Loucy (cell line): Measurements from ENCODE around the gene VGF.

Experiments used
- H2AFZ ChIP-seq: fragments of 200-600 bp; sonication (generic); 2 replicates; pipeline ENCODE4 v1.6.0; 2016; ENCODE audit warnings: antibody characterized with exemption, mild to moderate bottlenecking, low read length, moderate library complexity
- H3F3A ChIP-seq: fragments of 200-600 bp; 2 replicates; pipeline ENCODE4 v1.6.0; 2016; ENCODE audit warnings: antibody characterized with exemption, low read depth, mild to moderate bottlenecking
- H3K27me3 ChIP-seq: fragments of 200-600 bp; sonication (generic); 2 replicates; pipeline ENCODE4 v1.6.1; 2014; ENCODE audit warnings: low read length, mild to moderate bottlenecking; ENCODE audit not compliant: insufficient read depth, poor library complexity, severe bottlenecking
- H3K36me3 ChIP-seq: fragments of 200-600 bp; sonication (generic); 2 replicates; pipeline ENCODE4 v1.6.1; 2016; ENCODE audit warnings: low read length; ENCODE audit not compliant: insufficient read depth
- H3K4me1 ChIP-seq: fragments of 200-600 bp; sonication (generic); 2 replicates; pipeline ENCODE4 v1.5.1; 2014; ENCODE audit warnings: low read length, mild to moderate bottlenecking; ENCODE audit not compliant: insufficient read depth, poor library complexity, severe bottlenecking
- H3K4me2 ChIP-seq: fragments of 200-600 bp; sonication (generic); 2 replicates; pipeline ENCODE4 v1.6.0; 2014; ENCODE audit warnings: antibody characterized with exemption, low read length, low read depth, mild to moderate bottlenecking; ENCODE audit not compliant: poor library complexity, severe bottlenecking
- H3K4me3 ChIP-seq: fragments of 200-600 bp; sonication (generic); 2 replicates; pipeline ENCODE4 v1.5.1; 2014; ENCODE audit warnings: low read length, mild to moderate bottlenecking, mixed read lengths; ENCODE audit not compliant: poor library complexity, severe bottlenecking
- H3K79me2 ChIP-seq: fragments of 200-600 bp; sonication (generic); 2 replicates; pipeline ENCODE4 v1.6.1; 2014; ENCODE audit warnings: low read length; ENCODE audit not compliant: insufficient read depth
- H3K9ac ChIP-seq: fragments of 200-600 bp; sonication (generic); 2 replicates; pipeline ENCODE4 v1.6.0; 2014; ENCODE audit warnings: mild to moderate bottlenecking, low read depth, low read length, moderate library complexity; ENCODE audit not compliant: poor library complexity, severe bottlenecking
- H3K9me2 ChIP-seq: fragments of 200-600 bp; sonication (generic); replicated peaks from 2 replicates; pipeline ENCODE4 v1.6.1; 2016; ENCODE audit warnings: low read depth, low read length, mixed read lengths
- H3K9me3 ChIP-seq: fragments of 200-600 bp; sonication (generic); 2 replicates; pipeline ENCODE4 v1.6.1; 2014; ENCODE audit warnings: mild to moderate bottlenecking, antibody characterized with exemption, low read length, low read depth; ENCODE audit not compliant: insufficient read depth
- H4K20me1 ChIP-seq: fragments of 200-600 bp; sonication (generic); 2 replicates; pipeline ENCODE4 v1.6.0; 2014; ENCODE audit warnings: antibody characterized with exemption, low read length, mild to moderate bottlenecking; ENCODE audit not compliant: insufficient read depth, poor library complexity, severe bottlenecking
- CTCF ChIP-seq: fragments of 200-600 bp; sonication (generic); conservative IDR thresholded peaks from 2 replicates; pipeline ENCODE4 v1.5.1; 2014; ENCODE audit warnings: mild to moderate bottlenecking, antibody characterized with exemption, low read length
- EZH2phosphoT487 ChIP-seq: fragments of 200-600 bp; IDR thresholded peaks from 2 replicates; pipeline ENCODE4 v1.6.1; 2018; ENCODE audit warnings: antibody characterized with exemption, mild to moderate bottlenecking, moderate library complexity, borderline replicate concordance

VGF gene

GRCh38 chr7:101169110-101169837 is 3.9 kb upstream of the VGF start:
- Histone ChIP-seq H3K9ac (no peak overlapping the region), H4K20me1 (peaks cover 10% of the 10 kb centered on the region), H3K27me3 (no peaks in the 10 kb centered on the region), H3K79me2 (0 out of 2 replicates have a peak, but pooled peaks cover 2% of the 10 kb centered on the region), H3K9me2 (no peaks in the 10 kb centered on the region), H3K36me3 (no peaks in the 10 kb centered on the region), H3K4me1 (peaks cover 41% of the 10 kb centered on the region), H3K4me2 (peak overlapping the region; percentile 82), H3K4me3 (peak overlapping the region; percentile 61), H3K9me3 (no peaks in the 10 kb centered on the region), H3F3A (no peaks in the 10 kb centered on the region), H2AFZ (peak overlapping the region; percentile 78)
- TF ChIP-seq CTCF = no peak
- TF ChIP-seq EZH2phosphoT487 = no peak

- H3K4me3 ChIP-seq = no peak overlapping the region
- no peaks in the 10 kb centered on the region for H3K36me3 ChIP-seq
- H3K9ac ChIP-seq = no peak overlapping the region
- no peak overlapping the region for H2AFZ ChIP-seq
- peaks cover 41% of the 10 kb centered on the region for H3K4me1 ChIP-seq
- H3K79me2 ChIP-seq = 0 out of 2 replicates have a peak, but pooled peaks cover 6% of the 10 kb centered on the region
- TF ChIP-seq CTCF = no peak
- no peak for TF ChIP-seq EZH2phosphoT487
- H3F3A ChIP-seq = no peaks in the 10 kb centered on the region
- H3K4me2 ChIP-seq = no peak overlapping the region
- H4K20me1 ChIP-seq = peaks cover 16% of the 10 kb centered on the region
- H3K9me3 ChIP-seq = no peaks in the 10 kb centered on the region
- no peaks in the 10 kb centered on the region for H3K27me3 ChIP-seq
- H3K9me2 ChIP-seq = no peaks in the 10 kb centered on the region
Observed at GRCh38 chr7:101168412-101169049, 3.2 kb upstream of the VGF start.

- Histone ChIP-seq H3K79me2 (0 out of 2 replicates have a peak, but pooled peaks cover 6% of the 10 kb centered on the region), H4K20me1 (peaks cover 16% of the 10 kb centered on the region), H3K27me3 (no peaks in the 10 kb centered on the region), H3K9me3 (no peaks in the 10 kb centered on the region), H3F3A (no peaks in the 10 kb centered on the region), H3K4me1 (peaks cover 41% of the 10 kb centered on the region), H3K36me3 (no peaks in the 10 kb centered on the region), H3K4me2 (peak overlapping the region; percentile 62), H3K9ac (no peak overlapping the region), H3K9me2 (no peaks in the 10 kb centered on the region), H3K4me3 (no peak overlapping the region), H2AFZ (no peak overlapping the region)
- TF ChIP-seq EZH2phosphoT487 (no peak), CTCF (no peak)
Observed at GRCh38 chr7:101167645-101168411, 2.5 kb upstream of the VGF start.
